Type B pancreatic cell (in vitro differentiated cells): ENCODE results near the gene ZNF296. TPM values are rescaled to one million over a fixed set of nuclear protein-coding genes. Genes with fewer than 3 reads are reported as not detected.

Experiments
- DNase-seq: peaks from one replicate; pipeline ENCODE4 v3.0.0; 2021; ENCODE audit warnings: mixed read lengths; ENCODE audit not compliant: unreplicated experiment; ENCODE audit errors: extremely low spot score
- H3K27ac Mint-ChIP-seq: 2 replicates; pipeline ENCODE4 v1.8.0; 2021; ENCODE audit warnings: mild to moderate bottlenecking, mixed read lengths
- H3K27me3 Mint-ChIP-seq: 2 replicates; pipeline ENCODE4 v1.8.0; 2021; ENCODE audit warnings: mixed read lengths
- H3K36me3 Mint-ChIP-seq: 2 replicates; pipeline ENCODE4 v1.8.0; 2021; ENCODE audit warnings: mixed read lengths
- H3K4me1 Mint-ChIP-seq: one replicate; pipeline ENCODE4 v1.8.0; 2021; ENCODE audit warnings: mixed read lengths; ENCODE audit not compliant: unreplicated experiment
- H3K4me3 Mint-ChIP-seq: 2 replicates; pipeline ENCODE4 v1.8.0; 2021; ENCODE audit warnings: mild to moderate bottlenecking, mixed read lengths
- H3K9me3 Mint-ChIP-seq: 2 replicates; pipeline ENCODE4 v1.8.0; 2021; ENCODE audit warnings: mixed read lengths
- total RNA-seq: library from RNA; stranded (reverse); gene quantifications from 2 replicates; pipeline ENCODE4 v1.2.1, GENCODE V29; 2021; ENCODE audit warnings: low replicate concordance
- TF ChIP-seq, protein P1 (sequence below): fragments of 200-600 bp; sonication (generic); conservative IDR thresholded peaks from 2 replicates; pipeline ENCODE4 v1.5.0; 2021; ENCODE audit warnings: antibody characterized with exemption, mild to moderate bottlenecking

The ZNF296 gene
- total RNA-seq, 1 donor from 2014 or later, result 2.2 TPM

DNA sequence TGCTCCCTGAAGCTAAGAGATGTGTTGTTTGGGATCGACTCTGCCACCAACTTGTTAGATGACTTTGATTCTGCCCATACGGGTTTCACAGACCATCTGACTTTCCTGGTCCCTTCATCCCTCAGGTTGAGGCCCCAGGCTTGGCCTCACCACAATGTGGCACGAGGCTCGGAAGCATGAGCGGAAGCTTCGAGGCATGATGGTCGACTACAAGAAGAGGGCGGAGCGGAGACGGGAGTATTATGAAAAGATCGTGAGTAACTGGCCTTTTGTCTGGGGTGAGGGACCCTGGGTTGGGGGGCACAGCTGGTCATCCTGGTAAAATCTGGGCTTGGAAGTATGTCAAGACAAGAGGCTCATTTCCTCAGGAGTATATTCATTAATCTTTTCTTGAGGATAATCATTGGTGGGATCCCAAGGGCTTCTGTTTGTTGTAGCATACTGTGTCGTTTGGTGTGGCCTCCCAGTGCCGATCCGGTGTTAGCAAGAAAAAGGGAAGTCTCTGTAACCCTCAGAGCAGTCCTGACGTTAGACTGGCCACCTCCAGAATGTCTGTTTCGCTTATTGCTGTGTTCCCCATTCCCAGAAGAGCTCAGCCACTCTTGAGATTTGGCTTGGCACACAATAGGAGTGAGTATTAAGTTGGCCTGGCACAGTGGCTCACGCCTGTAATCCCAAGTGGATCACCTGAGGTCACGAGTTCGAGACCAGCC, 36.1 kb downstream of the ZNF296 start:
- H3K9me3 Mint-ChIP-seq, result no peaks in the 10 kb centered on the region
- peak overlapping the region; percentile 97 for H3K27ac Mint-ChIP-seq
- peaks cover 14% of the 10 kb centered on the region for H3K36me3 Mint-ChIP-seq

DNA sequence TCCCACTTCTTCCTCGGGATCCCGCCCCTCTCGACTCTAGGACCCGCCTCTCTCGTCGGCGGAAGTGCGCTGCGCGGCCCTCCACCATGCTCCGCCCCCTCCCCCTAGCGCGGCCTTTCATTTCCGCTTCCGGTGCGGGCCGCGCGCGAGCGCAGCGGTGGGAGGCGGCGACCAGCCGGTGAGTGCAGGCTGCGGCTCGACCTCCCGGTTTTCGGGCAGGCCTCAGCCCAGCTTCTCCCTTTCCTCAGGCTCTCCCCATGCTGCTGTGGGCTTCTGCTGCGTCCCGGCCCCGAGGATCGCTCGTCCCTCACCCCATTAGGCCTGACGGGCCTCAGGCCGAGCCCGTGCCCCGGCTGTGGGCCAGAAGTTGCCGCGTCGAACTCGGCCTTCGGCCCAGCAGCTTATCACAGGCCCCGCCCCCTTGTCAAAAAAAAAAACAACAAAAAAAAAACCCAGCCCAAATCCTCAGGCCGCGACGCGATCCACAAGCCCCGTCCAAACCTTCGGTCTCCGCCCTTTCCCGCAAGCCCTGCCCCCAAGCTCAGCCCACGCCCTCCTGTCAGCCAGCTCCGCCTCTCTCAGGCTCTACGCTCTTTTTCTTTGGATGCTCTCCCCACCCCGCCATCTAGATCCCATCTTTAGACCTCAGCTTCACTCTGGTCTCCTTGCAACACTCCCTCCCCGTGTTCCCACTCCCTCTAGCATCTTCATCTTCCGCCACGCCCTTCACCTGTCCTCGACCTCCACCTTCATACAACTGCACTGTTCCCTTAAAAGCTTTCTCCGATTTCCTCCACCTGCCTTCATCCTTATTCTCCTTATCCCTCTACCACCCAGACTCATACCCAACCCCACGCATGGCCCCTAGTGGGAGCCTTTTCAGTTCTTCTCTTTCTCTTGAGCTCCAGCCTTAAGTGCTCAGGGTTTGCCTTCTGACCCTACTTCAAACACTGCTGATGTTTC, 37.1 kb downstream of the ZNF296 start, which contains the start of gene CLASRP:
CLASRP (plus strand) TSS at position 115 of the 963 bp plus-strand sequence. CDS start 1,168 bp downstream, outside the sequence.
- H3K36me3 Mint-ChIP-seq, result peaks cover 14% of the 10 kb centered on the region
- peak within 1 kb of the TSS; percentile 97 for H3K4me3 Mint-ChIP-seq
- DNase-seq, result peak; percentile 91
- peak within 1 kb of the TSS; percentile 97 for H3K27ac Mint-ChIP-seq
- H3K4me1 Mint-ChIP-seq, result peaks cover 18% of the 10 kb centered on the region
- no peaks in the 10 kb centered on the region for H3K27me3 Mint-ChIP-seq
- H3K9me3 Mint-ChIP-seq, result no peaks in the 10 kb centered on the region
- TF ChIP-seq, protein P1, sequence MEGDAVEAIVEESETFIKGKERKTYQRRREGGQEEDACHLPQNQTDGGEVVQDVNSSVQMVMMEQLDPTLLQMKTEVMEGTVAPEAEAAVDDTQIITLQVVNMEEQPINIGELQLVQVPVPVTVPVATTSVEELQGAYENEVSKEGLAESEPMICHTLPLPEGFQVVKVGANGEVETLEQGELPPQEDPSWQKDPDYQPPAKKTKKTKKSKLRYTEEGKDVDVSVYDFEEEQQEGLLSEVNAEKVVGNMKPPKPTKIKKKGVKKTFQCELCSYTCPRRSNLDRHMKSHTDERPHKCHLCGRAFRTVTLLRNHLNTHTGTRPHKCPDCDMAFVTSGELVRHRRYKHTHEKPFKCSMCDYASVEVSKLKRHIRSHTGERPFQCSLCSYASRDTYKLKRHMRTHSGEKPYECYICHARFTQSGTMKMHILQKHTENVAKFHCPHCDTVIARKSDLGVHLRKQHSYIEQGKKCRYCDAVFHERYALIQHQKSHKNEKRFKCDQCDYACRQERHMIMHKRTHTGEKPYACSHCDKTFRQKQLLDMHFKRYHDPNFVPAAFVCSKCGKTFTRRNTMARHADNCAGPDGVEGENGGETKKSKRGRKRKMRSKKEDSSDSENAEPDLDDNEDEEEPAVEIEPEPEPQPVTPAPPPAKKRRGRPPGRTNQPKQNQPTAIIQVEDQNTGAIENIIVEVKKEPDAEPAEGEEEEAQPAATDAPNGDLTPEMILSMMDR, result no peak

More for the DNA sequence above, 36.1 kb downstream of the ZNF296 start:
- Mint-ChIP-seq H3K4me1 (peaks cover 18% of the 10 kb centered on the region), H3K4me3 (peak overlapping the region; percentile 97), H3K27me3 (no peaks in the 10 kb centered on the region)
- no peak for DNase-seq
- TF ChIP-seq, protein P1, result no peak

DNA sequence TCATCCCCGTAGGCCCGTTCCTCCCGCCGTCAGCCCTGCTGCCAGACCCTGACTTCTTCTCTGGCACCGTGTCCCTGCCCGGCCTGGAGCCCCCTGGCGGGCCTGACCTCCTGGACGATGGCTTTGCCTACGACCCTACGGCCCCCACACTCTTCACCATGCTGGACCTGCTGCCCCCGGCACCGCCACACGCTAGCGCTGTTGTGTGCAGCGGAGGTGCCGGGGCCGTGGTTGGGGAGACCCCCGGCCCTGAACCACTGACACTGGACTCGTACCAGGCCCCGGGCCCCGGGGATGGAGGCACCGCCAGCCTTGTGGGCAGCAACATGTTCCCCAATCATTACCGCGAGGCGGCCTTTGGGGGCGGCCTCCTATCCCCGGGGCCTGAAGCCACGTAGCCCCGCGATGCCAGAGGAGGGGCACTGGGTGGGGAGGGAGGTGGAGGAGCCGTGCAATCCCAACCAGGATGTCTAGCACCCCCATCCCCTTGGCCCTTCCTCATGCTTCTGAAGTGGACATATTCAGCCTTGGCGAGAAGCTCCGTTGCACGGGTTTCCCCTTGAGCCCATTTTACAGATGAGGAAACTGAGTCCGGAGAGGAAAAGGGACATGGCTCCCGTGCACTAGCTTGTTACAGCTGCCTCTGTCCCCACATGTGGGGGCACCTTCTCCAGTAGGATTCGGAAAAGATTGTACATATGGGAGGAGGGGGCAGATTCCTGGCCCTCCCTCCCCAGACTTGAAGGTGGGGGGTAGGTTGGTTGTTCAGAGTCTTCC, 38.7 kb downstream of the ZNF296 start:
- Mint-ChIP-seq H3K4me3 (peak overlapping the region; percentile 34), H3K9me3 (no peaks in the 10 kb centered on the region), H3K27ac (no peak overlapping the region)

DNA sequence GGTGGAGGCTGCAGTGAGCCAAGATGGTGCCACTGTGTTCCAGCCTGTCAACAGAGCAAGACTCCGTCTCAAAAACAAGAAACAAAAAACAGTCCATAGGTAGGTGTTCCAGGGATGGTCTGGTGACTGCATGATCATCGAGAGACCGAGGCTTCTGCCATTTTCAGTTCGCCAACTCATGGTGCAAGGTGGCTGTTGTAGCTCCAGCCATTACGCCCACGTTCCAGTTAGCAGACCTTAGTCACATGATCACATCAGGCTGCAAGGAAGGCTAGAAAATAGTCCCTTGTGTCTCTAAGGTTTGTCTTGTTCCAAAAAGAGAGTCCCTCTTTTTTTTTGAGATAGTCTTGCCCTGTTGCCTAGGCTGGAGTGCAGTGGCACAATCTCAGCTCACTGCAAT, 40.5 kb downstream of the ZNF296 start:
- Mint-ChIP-seq H3K4me1 (peaks cover 12% of the 10 kb centered on the region), H3K4me3 (no peak overlapping the region), H3K27ac (no peak overlapping the region), H3K9me3 (no peaks in the 10 kb centered on the region), H3K36me3 (peaks cover 12% of the 10 kb centered on the region), H3K27me3 (no peaks in the 10 kb centered on the region)
- no peak for DNase-seq
- TF ChIP-seq, protein P1, result no peak

More for the DNA sequence above, 38.7 kb downstream of the ZNF296 start:
- no peak for DNase-seq
- H3K27me3 Mint-ChIP-seq, result no peaks in the 10 kb centered on the region
- H3K4me1 Mint-ChIP-seq, result peaks cover 18% of the 10 kb centered on the region
- TF ChIP-seq, protein P1, result no peak
- H3K36me3 Mint-ChIP-seq, result peaks cover 17% of the 10 kb centered on the region

DNA sequence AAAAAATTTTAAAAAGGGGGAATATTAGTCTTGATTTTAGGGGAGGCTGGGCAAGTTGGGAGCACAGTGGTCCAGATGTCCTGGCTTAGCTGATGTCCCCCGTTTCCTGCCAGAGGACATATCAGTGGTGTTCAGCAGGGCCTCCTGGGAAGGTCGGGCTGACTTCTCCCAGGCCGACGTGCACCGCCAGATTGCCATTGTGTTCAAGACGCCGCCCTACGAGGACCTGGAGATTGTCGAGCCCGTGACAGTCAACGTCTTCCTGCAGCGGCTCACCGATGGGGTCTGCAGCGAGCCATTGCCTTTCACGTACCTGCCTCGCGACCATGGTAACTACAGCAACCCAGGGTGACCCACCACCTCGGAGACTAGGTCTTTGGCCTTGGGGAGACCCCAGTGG, 43.9 kb downstream of the ZNF296 start:
- no peaks in the 10 kb centered on the region for H3K9me3 Mint-ChIP-seq
- no peak for DNase-seq
- no peak overlapping the region for H3K27ac Mint-ChIP-seq
- H3K4me1 Mint-ChIP-seq, result no peaks in the 10 kb centered on the region
- TF ChIP-seq, protein P1, result no peak
- H3K27me3 Mint-ChIP-seq, result no peaks in the 10 kb centered on the region
- H3K4me3 Mint-ChIP-seq, result no peak overlapping the region
- peaks cover 6% of the 10 kb centered on the region for H3K36me3 Mint-ChIP-seq
